Activated T-cell treated with anti-CD3 and anti-CD28 coated beads, Interleukin-2, amount 50 U/mL, for 72 hours (primary cell): ENCODE data around the gene TRUB2. TPM values are rescaled to one million over a fixed set of nuclear protein-coding genes. Genes with fewer than 3 reads are reported as not detected.
"Not testable (repeated sequence)": the region's sequence is repeated elsewhere in the genome, so short reads cannot be mapped to it uniquely, and the experiment has no call there.

Experiments used
- ATAC-seq, 2 donors: fragments of 150-1000 bp; cut with Tn5 transposase; replicated peaks in 1 of 2; 2 replicates each; pipeline ENCODE4 v1.10.0; 2021; ENCODE audit warnings: moderate library complexity in 2 of 2, mild to moderate bottlenecking in 1 of 2
- DNase-seq, 2 donors: peaks; one replicate each; pipeline ENCODE4 v3.0.0; 2021 to 2022; ENCODE audit warnings: mixed read lengths in 1 of 2
- H3K27ac Mint-ChIP-seq: one replicate; pipeline ENCODE4 v1.8.0; 2022; ENCODE audit warnings: mild to moderate bottlenecking, moderate library complexity, mixed read lengths
- H3K27me3 Mint-ChIP-seq: one replicate; pipeline ENCODE4 v1.8.0; 2022; ENCODE audit warnings: low read depth, mixed read lengths
- H3K36me3 Mint-ChIP-seq, 2 donors: one replicate each; pipeline ENCODE4 v1.8.0; 2022; ENCODE audit warnings: mixed read lengths in 2 of 2, mild to moderate bottlenecking in 1 of 2; ENCODE audit not compliant: insufficient read depth in 2 of 2
- H3K4me1 Mint-ChIP-seq: one replicate; pipeline ENCODE4 v1.8.0; 2022; ENCODE audit warnings: low read depth, mixed read lengths
- H3K4me3 Mint-ChIP-seq, 2 donors: one replicate each; pipeline ENCODE4 v1.8.0; 2022; ENCODE audit warnings: mild to moderate bottlenecking in 2 of 2, mixed read lengths in 2 of 2, moderate library complexity in 2 of 2
- H3K9me3 Mint-ChIP-seq, 2 donors: one replicate each; pipeline ENCODE4 v1.8.0; 2022; ENCODE audit warnings: mixed read lengths in 2 of 2
- total RNA-seq, 2 donors: library from RNA; stranded (reverse); gene quantifications; one replicate each; pipeline ENCODE4 v1.2.3, GENCODE V29; 2022

The TRUB2 gene
- total RNA-seq, 2 donors from 2014 or later = 17.6 to 24.4 TPM

DNA sequence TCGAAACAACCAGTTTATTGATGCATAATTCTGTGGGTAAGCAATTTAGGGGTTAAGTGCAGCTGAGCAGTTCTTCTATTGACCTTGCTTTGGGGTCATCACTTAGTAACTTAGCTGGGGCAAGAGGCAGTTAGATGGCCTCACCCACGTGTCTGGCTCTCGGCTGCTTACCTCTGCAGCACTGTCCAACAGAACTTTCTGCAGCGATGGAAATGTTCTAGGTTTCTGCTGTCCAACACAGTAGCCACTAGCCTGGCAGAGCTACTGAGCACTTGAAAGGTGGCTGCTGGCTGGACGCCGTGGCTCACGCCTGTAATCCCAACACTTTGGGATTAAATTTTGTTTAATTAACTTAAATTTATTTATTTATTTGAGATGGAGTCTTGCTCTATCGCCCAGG lies 35.8 kb upstream of the TRUB2 start:
- DNase-seq (no peak), ATAC-seq (no peak)
- Mint-ChIP-seq H3K4me3 (no peak overlapping the region), H3K4me1 (peaks cover 16% of the 10 kb centered on the region), H3K27ac (no peak overlapping the region), H3K9me3 (no peaks in the 10 kb centered on the region), H3K36me3 (peaks cover 0 to 1% of the 10 kb centered on the region in 2 donors), H3K27me3 (no peaks in the 10 kb centered on the region)

- Mint-ChIP-seq H3K4me1 (no peaks in the 10 kb centered on the region), H3K4me3 (no peak overlapping the region), H3K9me3 (no peaks in the 10 kb centered on the region), H3K27me3 (no peaks in the 10 kb centered on the region), H3K36me3 (peaks cover 0 to 1% of the 10 kb centered on the region in 2 donors), H3K27ac (no peak overlapping the region)
- DNase-seq (no peak), ATAC-seq (no peak)
Measured at GRCh38 chr9:128355451-128355850, 33.2 kb upstream of the TRUB2 start.

- no peak overlapping the region for H3K27ac Mint-ChIP-seq
- DNase-seq = no peak
- ATAC-seq = no peak
- no peaks in the 10 kb centered on the region for H3K27me3 Mint-ChIP-seq
- no peak overlapping the region for H3K4me3 Mint-ChIP-seq
- no peaks in the 10 kb centered on the region for H3K9me3 Mint-ChIP-seq
- H3K4me1 Mint-ChIP-seq = no peaks in the 10 kb centered on the region
- H3K36me3 Mint-ChIP-seq = peaks cover 0 to 9% of the 10 kb centered on the region in 2 donors
Measured at GRCh38 chr9:128349772-128350171, 27.5 kb upstream of the TRUB2 start.

DNA sequence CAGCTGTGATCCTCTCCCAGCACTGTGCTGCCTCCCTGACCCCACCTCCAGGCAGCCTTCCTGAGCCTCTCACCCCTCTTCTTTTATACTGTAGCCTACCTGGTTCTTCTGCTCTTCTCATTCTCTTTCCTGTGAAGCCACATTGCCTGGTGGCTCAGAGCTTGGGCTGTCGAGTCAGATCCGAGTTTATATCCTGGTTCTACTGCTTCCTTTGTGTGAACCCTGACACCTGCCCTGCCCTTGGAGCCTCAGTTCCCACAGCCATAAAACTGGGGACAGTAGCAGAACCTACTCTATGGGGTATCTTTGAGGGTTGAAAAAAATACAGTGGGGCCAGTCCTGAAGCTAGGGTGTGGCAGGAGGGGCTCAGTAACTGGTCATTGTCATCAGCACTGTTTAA lies 26.9 kb upstream of the TRUB2 start:
- no peaks in the 10 kb centered on the region for H3K9me3 Mint-ChIP-seq
- H3K4me1 Mint-ChIP-seq = no peaks in the 10 kb centered on the region
- H3K27me3 Mint-ChIP-seq = no peaks in the 10 kb centered on the region
- ATAC-seq = no peak
- no peak for DNase-seq
- peaks cover 0 to 9% of the 10 kb centered on the region in 2 donors for H3K36me3 Mint-ChIP-seq
- no peak overlapping the region for H3K4me3 Mint-ChIP-seq
- no peak overlapping the region for H3K27ac Mint-ChIP-seq

DNA sequence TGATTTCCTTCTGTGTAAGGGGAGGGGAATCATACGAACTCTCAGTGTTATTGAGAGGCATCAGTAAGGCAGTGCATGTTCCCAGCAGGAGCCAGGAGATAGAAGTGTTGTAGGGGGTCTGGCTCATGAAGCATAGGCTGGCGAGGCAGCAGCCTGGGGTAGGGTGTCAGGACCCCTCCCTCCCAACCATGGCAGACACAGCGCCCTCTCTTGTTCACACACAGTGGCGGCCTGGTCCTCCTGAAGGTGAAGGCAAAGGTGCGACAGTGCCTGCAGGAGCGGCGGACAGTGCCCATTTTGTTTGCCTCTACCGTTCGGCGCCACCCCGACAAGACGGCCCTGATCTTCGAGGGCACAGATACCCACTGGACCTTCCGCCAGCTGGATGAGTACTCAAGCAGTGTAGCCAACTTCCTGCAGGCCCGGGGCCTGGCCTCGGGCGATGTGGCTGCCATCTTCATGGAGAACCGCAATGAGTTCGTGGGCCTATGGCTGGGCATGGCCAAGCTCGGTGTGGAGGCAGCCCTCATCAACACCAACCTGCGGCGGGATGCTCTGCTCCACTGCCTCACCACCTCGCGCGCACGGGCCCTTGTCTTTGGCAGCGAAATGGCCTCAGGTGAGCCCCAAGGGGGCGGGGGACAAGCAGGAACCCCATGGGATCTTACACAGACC lies 22.8 kb upstream of the TRUB2 start:
- H3K9me3 Mint-ChIP-seq = no peaks in the 10 kb centered on the region
- H3K27me3 Mint-ChIP-seq = no peaks in the 10 kb centered on the region
- DNase-seq = no peak
- H3K36me3 Mint-ChIP-seq = peaks cover 2 to 10% of the 10 kb centered on the region in 2 donors
- no peak for ATAC-seq
- H3K4me1 Mint-ChIP-seq = peaks cover 9% of the 10 kb centered on the region
- H3K4me3 Mint-ChIP-seq = no peak overlapping the region
- no peak overlapping the region for H3K27ac Mint-ChIP-seq

DNA sequence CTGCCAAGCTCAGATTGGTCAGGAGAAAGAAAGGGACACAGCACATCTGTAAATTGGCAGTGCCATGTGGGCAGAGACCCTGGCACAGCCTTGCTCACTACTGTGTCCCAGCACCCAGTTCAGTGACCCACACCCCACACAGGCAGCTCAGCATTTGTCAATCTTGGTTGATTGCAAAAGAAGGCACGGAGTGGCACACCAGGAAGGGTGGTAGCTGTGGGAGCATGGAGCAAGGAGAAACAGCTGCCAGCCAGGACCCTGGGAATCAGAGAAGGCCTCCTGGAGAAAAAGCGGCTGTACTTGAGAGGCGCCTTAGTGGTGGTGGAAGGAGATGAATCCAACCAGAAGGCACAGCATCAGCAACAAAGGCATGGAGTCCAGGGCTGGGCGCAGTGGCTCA lies 21.6 kb upstream of the TRUB2 start:
- no peak for ATAC-seq
- peaks cover 2 to 5% of the 10 kb centered on the region in 2 donors for H3K36me3 Mint-ChIP-seq
- no peak for DNase-seq

GRCh38 chr9:128342971-128343680 lies 20.9 kb upstream of the TRUB2 start:
- DNase-seq (no peak), ATAC-seq (no peak)
- no peaks in the 10 kb centered on the region for H3K27me3 Mint-ChIP-seq
- no peak overlapping the region for H3K4me3 Mint-ChIP-seq
- H3K36me3 Mint-ChIP-seq = peaks cover 2 to 5% of the 10 kb centered on the region in 2 donors
- H3K4me1 Mint-ChIP-seq = peaks cover 14% of the 10 kb centered on the region
- H3K27ac Mint-ChIP-seq = no peak overlapping the region
- H3K9me3 Mint-ChIP-seq = no peaks in the 10 kb centered on the region

More for the DNA sequence above, 21.6 kb upstream of the TRUB2 start:
- Mint-ChIP-seq H3K4me3 (no peak overlapping the region), H3K27me3 (no peaks in the 10 kb centered on the region), H3K27ac (no peak overlapping the region), H3K4me1 (peaks cover 14% of the 10 kb centered on the region), H3K9me3 (no peaks in the 10 kb centered on the region)

DNA sequence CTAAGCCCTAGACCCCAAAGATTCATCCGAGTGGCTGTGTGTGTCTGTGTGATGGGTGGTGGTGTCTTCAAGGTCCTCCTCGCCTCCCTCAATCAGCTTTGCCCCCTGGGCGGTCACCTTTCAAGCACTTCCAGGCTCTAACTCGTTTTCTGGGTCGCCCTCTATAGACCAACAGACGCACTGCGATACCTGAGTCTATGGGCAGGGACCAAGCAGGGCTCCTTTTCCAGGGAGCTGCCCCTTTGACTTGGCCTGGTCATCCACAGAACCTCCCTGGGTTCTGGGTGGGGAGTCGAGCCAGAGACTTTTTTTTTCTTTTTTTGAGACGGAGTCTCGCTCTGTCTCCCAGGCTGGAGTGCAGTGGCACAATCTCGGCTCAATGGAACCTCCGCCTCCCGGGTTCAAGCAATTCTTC lies 19.2 kb upstream of the TRUB2 start:
- peak overlapping the region; percentile 56 for H3K27ac Mint-ChIP-seq
- H3K4me3 Mint-ChIP-seq = peak overlapping the region; percentile 82 to 85
- ATAC-seq (peak; percentile 54 to 60), DNase-seq (peak; percentile 75 to 79)
- no peaks in the 10 kb centered on the region for H3K27me3 Mint-ChIP-seq
- peaks cover 2 to 3% of the 10 kb centered on the region in 2 donors for H3K36me3 Mint-ChIP-seq
- peaks cover 14% of the 10 kb centered on the region for H3K4me1 Mint-ChIP-seq
- no peaks in the 10 kb centered on the region for H3K9me3 Mint-ChIP-seq

DNA sequence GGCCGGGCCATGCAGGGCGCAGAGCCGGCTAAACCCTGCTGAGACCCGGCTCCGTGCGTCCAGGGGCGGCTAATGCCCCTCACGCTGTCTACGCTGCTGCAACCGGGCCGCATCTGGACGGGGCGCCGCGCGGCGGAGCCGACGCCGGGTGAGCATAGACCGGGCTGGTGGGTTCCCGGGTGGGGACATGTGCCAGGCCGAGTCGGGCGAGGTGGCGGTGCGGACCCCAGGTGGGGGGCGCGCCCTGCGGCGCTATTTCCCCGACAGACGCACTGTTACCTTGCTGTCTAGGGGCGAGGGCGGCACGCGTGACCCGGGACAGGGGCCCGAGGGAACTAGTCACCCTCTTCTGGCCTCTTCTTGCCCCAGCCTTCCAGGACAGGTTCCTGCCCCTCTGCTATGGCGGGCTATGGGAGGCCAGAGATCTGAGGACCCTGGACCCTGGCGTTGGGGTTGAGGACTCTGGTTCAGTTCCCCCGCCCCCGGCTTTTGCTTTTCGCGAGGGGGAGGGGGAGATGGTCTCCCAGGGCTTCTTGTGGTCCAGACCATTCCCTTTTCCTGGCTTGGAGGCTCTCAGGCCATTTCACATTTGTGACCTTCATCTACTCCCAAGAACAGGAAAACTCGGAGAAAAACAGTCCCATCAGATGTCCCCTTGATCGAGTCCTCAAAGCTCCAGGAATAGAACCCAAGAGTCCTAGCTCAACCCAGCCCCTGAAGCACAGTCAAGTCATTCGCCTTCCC lies 18.6 kb upstream of the TRUB2 start:
- Mint-ChIP-seq H3K27me3 (no peaks in the 10 kb centered on the region), H3K4me3 (peak overlapping the region; percentile 82 to 85), H3K4me1 (peaks cover 14% of the 10 kb centered on the region), H3K9me3 (no peaks in the 10 kb centered on the region), H3K36me3 (peaks cover 2 to 3% of the 10 kb centered on the region in 2 donors), H3K27ac (peak overlapping the region; percentile 56)
- ATAC-seq = peak; percentile 27 to 61
- peak in 1 of 2 donors; percentile 28 for DNase-seq

GRCh38 chr9:128339761-128340690 lies 17.8 kb upstream of the TRUB2 start, which contains the start of gene SLC27A4:
Gene SLC27A4 (plus strand): TSS chr9:128340527. CDS start chr9:128343133, 2,606 bp downstream.
- ATAC-seq (peak; percentile 93 to 94), DNase-seq (peak; percentile 85 to 86)
- Mint-ChIP-seq H3K27ac (peak within 1 kb of the TSS; percentile 84), H3K36me3 (peaks cover 2 to 3% of the 10 kb centered on the region in 2 donors), H3K9me3 (no peaks in the 10 kb centered on the region), H3K4me3 (peak within 1 kb of the TSS; percentile 92 to 95), H3K4me1 (peaks cover 14% of the 10 kb centered on the region), H3K27me3 (no peaks in the 10 kb centered on the region)

- not testable (repeated sequence) for DNase-seq, H3K9me3 Mint-ChIP-seq, ATAC-seq, H3K36me3 Mint-ChIP-seq, H3K27ac Mint-ChIP-seq, H3K27me3 Mint-ChIP-seq
- H3K4me3 Mint-ChIP-seq = peak overlapping the region in 1 of 2 donors; percentile 95
- peaks cover 14% of the 10 kb centered on the region for H3K4me1 Mint-ChIP-seq
Measured at GRCh38 chr9:128338852-128339614, 16.8 kb upstream of the TRUB2 start.

DNA sequence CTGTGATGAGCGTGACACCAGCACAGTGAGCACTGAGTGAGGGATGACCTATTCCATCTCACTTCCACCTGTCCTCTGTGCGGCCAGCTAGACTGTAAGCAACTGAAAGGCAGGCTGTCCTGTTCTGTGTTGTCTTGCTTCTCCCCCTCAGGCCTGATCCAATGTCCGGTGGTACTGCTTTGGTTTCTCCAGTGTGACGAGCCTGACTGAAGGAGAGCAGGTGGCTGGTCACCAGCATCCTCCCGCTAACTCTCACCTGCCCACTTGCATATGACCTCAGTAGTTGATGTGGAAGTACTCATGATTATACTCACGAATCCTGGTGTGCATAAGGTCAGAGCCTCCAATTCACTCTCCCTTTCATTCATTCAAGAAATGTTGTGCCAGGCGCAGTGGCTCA lies 15.7 kb upstream of the TRUB2 start:
- ATAC-seq (no peak), DNase-seq (no peak)
- Mint-ChIP-seq H3K27ac (no peak overlapping the region), H3K36me3 (no peaks in the 10 kb centered on the region), H3K9me3 (no peaks in the 10 kb centered on the region), H3K4me1 (peaks cover 14% of the 10 kb centered on the region), H3K4me3 (no peak overlapping the region), H3K27me3 (no peaks in the 10 kb centered on the region)
